GM12864 (cell line): ENCODE data around the gene SLC49A3.

Source experiments
- DNase-seq: peaks from one replicate; pipeline ENCODE4 v3.0.0-alpha.2; 2011; ENCODE audit warnings: low read depth
- H3K4me3 ChIP-seq: 2 replicates; pipeline ENCODE4 v1.5.1; 2011; ENCODE audit warnings: mild to moderate bottlenecking, low read depth, low read length, control low read depth
- TF ChIP-seq, protein P1 (sequence below): IDR thresholded peaks from 2 replicates; pipeline ENCODE4 v1.5.1; 2011; ENCODE audit warnings: low read depth, mild to moderate bottlenecking, moderate library complexity, low read length, control low read depth, inconsistent platforms; ENCODE audit errors: missing control alignments

SLC49A3 gene

DNA sequence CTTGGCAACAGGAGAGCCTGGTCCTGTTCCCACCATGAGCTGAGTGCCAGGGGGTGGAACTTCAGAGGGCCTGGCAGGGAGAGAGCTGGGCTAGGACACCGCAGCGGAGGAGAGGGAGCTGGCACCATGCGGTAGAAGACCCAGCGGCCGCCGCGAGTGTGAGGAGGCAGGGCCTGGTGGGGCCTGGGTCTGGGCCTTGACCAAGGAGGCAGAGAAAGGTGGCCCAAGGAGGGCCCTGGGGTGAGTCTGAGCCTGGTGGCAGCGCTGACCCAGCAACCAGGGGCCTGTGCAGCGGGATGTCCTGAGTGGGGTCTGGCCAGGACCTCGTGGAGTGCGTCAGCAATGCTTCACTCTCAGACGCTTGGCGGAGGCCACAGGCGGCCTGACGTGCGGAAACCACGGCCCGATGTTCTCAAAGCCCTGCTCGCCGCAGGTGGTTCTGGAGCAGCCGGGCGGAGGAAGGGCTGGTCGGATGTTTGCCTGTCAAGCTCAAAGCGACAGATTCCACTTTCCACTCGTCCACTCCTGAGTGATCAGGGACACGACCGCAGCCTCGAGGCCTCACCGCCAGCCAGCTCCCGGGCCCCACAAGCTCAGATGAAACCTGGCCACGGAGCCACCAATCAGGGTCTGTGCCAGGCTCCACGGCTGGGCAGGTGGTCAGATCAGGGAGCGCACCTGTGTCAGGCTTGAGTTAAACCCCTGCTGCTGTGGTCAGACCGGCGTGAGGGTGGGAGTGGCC is 35.7 kb downstream of the SLC49A3 start:
- no peak overlapping the region for H3K4me3 ChIP-seq
- TF ChIP-seq, protein P1, sequence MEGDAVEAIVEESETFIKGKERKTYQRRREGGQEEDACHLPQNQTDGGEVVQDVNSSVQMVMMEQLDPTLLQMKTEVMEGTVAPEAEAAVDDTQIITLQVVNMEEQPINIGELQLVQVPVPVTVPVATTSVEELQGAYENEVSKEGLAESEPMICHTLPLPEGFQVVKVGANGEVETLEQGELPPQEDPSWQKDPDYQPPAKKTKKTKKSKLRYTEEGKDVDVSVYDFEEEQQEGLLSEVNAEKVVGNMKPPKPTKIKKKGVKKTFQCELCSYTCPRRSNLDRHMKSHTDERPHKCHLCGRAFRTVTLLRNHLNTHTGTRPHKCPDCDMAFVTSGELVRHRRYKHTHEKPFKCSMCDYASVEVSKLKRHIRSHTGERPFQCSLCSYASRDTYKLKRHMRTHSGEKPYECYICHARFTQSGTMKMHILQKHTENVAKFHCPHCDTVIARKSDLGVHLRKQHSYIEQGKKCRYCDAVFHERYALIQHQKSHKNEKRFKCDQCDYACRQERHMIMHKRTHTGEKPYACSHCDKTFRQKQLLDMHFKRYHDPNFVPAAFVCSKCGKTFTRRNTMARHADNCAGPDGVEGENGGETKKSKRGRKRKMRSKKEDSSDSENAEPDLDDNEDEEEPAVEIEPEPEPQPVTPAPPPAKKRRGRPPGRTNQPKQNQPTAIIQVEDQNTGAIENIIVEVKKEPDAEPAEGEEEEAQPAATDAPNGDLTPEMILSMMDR, result no peak
- DNase-seq, result no peak

DNA sequence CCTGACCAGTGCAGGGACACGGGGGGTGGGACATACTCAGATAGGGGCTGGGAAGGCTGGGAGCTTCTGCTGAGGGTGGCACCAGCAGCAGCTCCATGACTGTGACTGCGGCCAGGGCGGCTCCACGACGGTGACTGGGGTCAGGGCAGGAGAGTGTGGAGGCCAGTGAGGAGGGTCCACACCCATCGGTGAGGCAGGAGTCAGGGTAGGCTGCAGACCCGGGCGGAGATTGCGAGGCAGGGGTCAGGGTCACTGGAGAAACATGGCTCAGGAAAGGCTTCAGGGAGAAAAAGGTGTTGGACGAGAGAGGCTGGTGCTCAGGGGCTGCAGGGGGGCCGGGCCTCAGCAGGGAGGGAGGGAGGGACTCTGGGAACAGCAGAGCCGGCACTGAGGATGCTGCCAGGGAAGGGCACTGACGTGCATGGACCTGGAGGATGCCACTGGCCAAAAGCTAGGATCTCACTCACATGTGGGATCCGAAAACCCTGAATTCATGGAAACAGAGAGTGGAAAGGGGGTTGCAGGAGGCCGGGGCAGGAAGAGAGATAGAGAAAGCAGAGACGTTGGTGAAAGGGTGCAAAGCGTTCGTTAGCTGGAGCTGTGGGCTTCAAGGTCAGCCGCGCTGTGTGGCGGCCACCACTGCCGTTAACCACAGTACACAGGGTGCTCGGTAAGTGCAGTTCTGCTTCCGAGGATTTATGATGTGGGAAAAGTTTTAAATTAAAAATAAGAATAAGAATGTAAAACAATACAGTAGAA is 36.9 kb downstream of the SLC49A3 start:
- DNase-seq, result no peak
- TF ChIP-seq, protein P1, result no peak
- H3K4me3 ChIP-seq, result no peak overlapping the region

DNA sequence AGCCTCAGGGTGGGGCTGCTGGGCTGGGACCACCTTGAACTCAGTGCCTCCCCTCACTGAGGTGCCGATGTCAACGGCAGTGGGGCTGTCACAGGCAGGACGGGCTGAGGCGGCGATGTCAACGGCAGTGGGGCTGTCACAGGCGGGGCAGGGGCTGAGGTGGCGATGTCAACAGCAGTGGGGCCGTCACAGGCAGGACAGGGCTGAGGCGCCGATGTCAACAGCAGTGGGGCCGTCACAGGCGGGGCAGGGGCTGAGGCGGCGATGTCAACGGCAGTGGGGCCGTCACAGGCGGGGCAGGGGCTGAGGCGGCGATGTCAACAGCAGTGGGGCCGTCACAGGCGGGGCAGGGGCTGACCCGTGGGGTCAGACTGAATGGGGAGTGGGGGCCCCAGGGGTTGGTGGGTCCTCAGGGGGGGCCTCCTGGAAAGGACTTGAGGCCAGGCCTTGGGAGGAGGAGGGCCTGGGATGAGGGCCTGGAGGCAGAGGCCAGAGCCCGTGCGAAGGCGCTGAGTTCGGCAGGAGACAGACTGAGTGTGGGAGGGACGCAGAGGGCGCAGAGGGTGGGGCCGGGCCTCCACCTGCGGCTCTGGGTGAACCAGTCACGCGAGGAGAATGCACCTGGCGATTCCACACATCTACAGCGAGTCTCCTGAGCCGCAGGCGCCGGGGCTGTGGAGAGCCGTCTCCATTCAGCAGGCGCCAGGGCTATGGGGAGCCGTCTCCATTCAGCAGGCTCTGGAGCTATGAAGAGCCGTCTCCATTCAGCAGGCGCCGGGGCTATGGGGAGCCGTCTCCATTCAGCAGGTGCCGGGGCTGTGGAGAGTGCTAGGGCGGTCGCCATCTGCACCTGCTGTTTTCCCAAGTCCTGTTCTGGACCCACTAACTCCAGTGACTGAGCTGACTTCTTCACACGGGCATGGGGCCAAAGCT is 37.7 kb downstream of the SLC49A3 start:
- TF ChIP-seq, protein P1, result no peak
- no peak for DNase-seq
- H3K4me3 ChIP-seq, result no peak overlapping the region

DNA sequence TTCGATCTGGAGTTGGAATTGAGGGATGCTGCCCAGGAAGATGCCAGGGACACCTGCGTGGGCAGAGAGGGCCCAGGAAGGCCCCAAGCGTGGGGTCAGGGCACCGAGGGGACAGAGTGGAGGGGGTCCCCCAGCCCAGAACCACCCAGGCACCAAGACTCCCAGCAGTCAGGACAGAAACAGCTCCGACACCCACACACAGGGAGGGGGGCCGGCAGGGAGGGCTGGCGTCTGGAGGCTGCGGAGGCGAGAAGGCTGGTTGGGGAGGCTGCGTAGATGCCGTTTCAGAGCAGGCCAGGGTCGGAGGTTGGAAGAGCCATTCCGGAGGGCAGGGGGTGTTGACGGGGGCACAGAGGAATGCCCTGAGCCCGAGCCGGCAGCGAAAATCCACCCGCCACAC is 38.5 kb downstream of the SLC49A3 start:
- DNase-seq, result no peak
- H3K4me3 ChIP-seq, result no peak overlapping the region
- TF ChIP-seq, protein P1, result no peak

DNA sequence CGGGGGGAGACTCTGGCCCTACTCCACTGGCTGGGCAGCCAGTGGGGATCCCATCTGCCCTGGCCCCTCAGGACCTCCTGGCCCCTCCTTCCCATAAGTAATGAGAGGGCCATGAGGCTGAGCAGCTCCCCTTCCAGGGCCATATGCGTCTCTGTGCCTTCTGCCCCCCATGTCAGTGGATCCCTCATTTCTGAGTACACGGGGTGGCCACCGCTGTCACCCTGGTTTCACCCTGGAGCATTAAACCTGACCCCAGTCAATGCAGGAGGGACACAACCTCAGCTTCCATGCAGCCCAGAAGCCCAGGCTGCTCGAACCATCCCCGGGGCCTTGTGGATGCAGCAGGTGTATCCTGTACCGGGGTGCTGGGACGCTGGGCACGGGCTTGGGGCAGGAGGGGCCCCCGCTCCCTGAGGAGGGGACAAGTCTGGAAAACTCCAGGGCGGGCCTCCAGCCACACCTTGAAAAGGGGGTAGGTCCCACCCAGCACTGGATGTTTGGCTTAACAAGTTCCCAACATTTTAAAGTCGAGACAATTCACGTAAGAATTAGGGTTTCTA is 39.1 kb downstream of the SLC49A3 start:
- TF ChIP-seq, protein P1, result no peak
- no peak for DNase-seq
- H3K4me3 ChIP-seq, result no peak overlapping the region

DNA sequence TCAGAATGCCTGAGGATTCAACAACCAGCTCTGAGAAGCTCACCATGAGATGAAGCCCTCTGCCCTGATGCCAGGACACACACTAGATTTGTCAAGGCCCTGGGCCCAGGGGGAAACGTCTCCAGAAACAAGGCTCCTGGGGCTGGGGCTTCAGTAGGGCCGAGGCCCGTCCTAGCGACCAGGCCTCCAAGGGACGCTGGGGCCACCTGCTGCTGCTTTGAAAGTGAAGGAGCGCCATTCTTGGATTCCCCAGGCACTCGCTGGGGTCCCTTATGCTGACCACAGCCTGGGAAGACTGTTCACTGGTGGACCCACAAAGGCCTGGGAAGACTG is 39.7 kb downstream of the SLC49A3 start:
- DNase-seq, result no peak
- TF ChIP-seq, protein P1, result no peak
- H3K4me3 ChIP-seq, result no peak overlapping the region
